ENCODE measurements around the gene ZDHHC8.

Gene ZDHHC8

GRCh38 chr22:20178915-20179227 lies 47.3 kb downstream of the ZDHHC8 start:
- no peak for DNase-seq

- DNase-seq: no peak
Measured at GRCh38 chr22:20179455-20180244, 48.0 kb downstream of the ZDHHC8 start.

GRCh38 chr22:20180245-20180630 lies 48.6 kb downstream of the ZDHHC8 start:
- no peak for DNase-seq

GRCh38 chr22:20180640-20181039 lies 49.0 kb downstream of the ZDHHC8 start:
- DNase-seq: no peak

GRCh38 chr22:20181194-20181883 lies 49.7 kb downstream of the ZDHHC8 start:
- no peak for DNase-seq

GRCh38 chr22:20181884-20182236 lies 50.3 kb downstream of the ZDHHC8 start:
- no peak for DNase-seq

GRCh38 chr22:20182365-20182764 lies 50.8 kb downstream of the ZDHHC8 start:
- no peak for DNase-seq

GRCh38 chr22:20183101-20183500 lies 51.5 kb downstream of the ZDHHC8 start:
- DNase-seq: no peak

- DNase-seq: no peak
Measured at GRCh38 chr22:20183823-20184222, 52.2 kb downstream of the ZDHHC8 start.

- DNase-seq: no peak
Measured at GRCh38 chr22:20184501-20185165, 53.0 kb downstream of the ZDHHC8 start.

- DNase-seq: no peak
Measured at GRCh38 chr22:20185750-20186149, 54.1 kb downstream of the ZDHHC8 start.

GRCh38 chr22:20186183-20186870 lies 54.7 kb downstream of the ZDHHC8 start:
- DNase-seq: no peak

GRCh38 chr22:20186871-20187546 lies 55.4 kb downstream of the ZDHHC8 start:
- no peak for DNase-seq

GRCh38 chr22:20187777-20188566 lies 56.4 kb downstream of the ZDHHC8 start:
- no peak for DNase-seq

- no peak for DNase-seq
Measured at GRCh38 chr22:20188567-20188877, 56.9 kb downstream of the ZDHHC8 start.

- no peak for DNase-seq
Measured at GRCh38 chr22:20191000-20191515, 59.5 kb downstream of the ZDHHC8 start.

GRCh38 chr22:20191803-20192202 lies 60.2 kb downstream of the ZDHHC8 start:
- no peak for DNase-seq

- DNase-seq: no peak
Measured at GRCh38 chr22:20192293-20192971, 60.8 kb downstream of the ZDHHC8 start.

GRCh38 chr22:20192972-20193760 lies 61.6 kb downstream of the ZDHHC8 start:
- no peak for DNase-seq

- DNase-seq: no peak
Measured at GRCh38 chr22:20193761-20194494, 62.3 kb downstream of the ZDHHC8 start.

Data from fibroblast of skin of abdomen (primary cell).